Left colon (tissue), 2 donors: ENCODE measurements around the gene TYMP. TPM values are rescaled to one million over a fixed set of nuclear protein-coding genes. Genes with fewer than 3 reads are reported as not detected.

Experiments
- ATAC-seq: fragments of 200-7000 bp; cut with Tn5 transposase; one replicate; pipeline ENCODE4 v1.9.1; 2020; ENCODE audit warnings: mild to moderate bottlenecking, moderate library complexity
- DNase-seq, 2 donors: peaks; one replicate each; pipeline ENCODE4 v3.0.0-alpha.2; 2020
- intact Hi-C, 2 donors: fragments of 100-400 bp; cut with DNase I in 1 of 2; cut with micrococcal nuclease in 1 of 2; formaldehyde crosslinking; loops; one replicate each; pipeline versions ENCODE4 v1.11.2 to v1.14.0; 2022; cut with DNase I, micrococcal nuclease
- total RNA-seq, 2 donors: library from RNA; stranded (reverse); fragmentation: NEBNext Ultra II Directional; extraction: Animal tissue kit (Norgen Biotek cat#: 25700); gene quantifications; one replicate each; pipeline ENCODE4 v1.2.1, GENCODE V29; 2021
- donor health status: DM: no; HTN: no; CAD: no.
- donor health status: DM: yes; HTN: yes; CAD: no.

The TYMP gene
- total RNA-seq, 2 donors from 2014 or later, result 32.0 to 33.0 TPM

GRCh38 chr22:50567721-50568252 lies 38.0 kb upstream of the TYMP start:
- DNase-seq (no peak), ATAC-seq (no peak)
- intact Hi-C loops, result no loop called here

- peak in 1 of 2 donors; percentile 67 for DNase-seq
- intact Hi-C loops, result no loop called here
- peak; percentile 64 for ATAC-seq
Measured at GRCh38 chr22:50564289-50564688, 34.5 kb upstream of the TYMP start.

GRCh38 chr22:50563413-50564160 lies 33.8 kb upstream of the TYMP start:
- ATAC-seq (peak; percentile 38), DNase-seq (no peak)
- intact Hi-C loops, result no loop called here

GRCh38 chr22:50562523-50563412 lies 33.0 kb upstream of the TYMP start, which contains the start of gene SYCE3:
Gene SYCE3, minus strand, starts transcription at chr22:50562919. Its CDS starts 6,514 bp downstream, at chr22:50556405.
- intact Hi-C loops, result no loop called here
- ATAC-seq (peak; percentile 90), DNase-seq (peak; percentile 98 to 100)

- DNase-seq (no peak), ATAC-seq (no peak)
- intact Hi-C loops, result no loop called here
Measured at GRCh38 chr22:50561401-50562358, 31.9 kb upstream of the TYMP start.

GRCh38 chr22:50560034-50560433 lies 30.2 kb upstream of the TYMP start:
- no peak for ATAC-seq
- DNase-seq, result no peak
- intact Hi-C loops, result no loop called here

GRCh38 chr22:50556703-50557102 lies 26.9 kb upstream of the TYMP start:
- ATAC-seq, result no peak
- DNase-seq, result no peak
- intact Hi-C loops, result no loop called here

- intact Hi-C loops, result no loop called here
- ATAC-seq, result no peak
- DNase-seq, result no peak
Measured at GRCh38 chr22:50553310-50553709, 23.5 kb upstream of the TYMP start.

- intact Hi-C loops, result no loop called here
- DNase-seq (no peak), ATAC-seq (peak; percentile 43)
Measured at GRCh38 chr22:50551160-50551752, 21.4 kb upstream of the TYMP start.

- no peak for DNase-seq
- no peak for ATAC-seq
- intact Hi-C loops, result no loop called here
Measured at GRCh38 chr22:50550395-50550794, 20.6 kb upstream of the TYMP start.

GRCh38 chr22:50548921-50549790 lies 19.3 kb upstream of the TYMP start:
- DNase-seq (no peak), ATAC-seq (no peak)
- intact Hi-C loops, result no loop called here

GRCh38 chr22:50548040-50548920 lies 18.5 kb upstream of the TYMP start:
- ATAC-seq (peak; percentile 9), DNase-seq (peak in 1 of 2 donors; percentile 58)
- intact Hi-C loops, result no loop called here

GRCh38 chr22:50547263-50547985 lies 17.6 kb upstream of the TYMP start:
- DNase-seq (no peak), ATAC-seq (no peak)
- intact Hi-C loops, result no loop called here

- no peak for ATAC-seq
- intact Hi-C loops, result no loop called here
- no peak for DNase-seq
Measured at GRCh38 chr22:50546326-50547262, 16.8 kb upstream of the TYMP start.
